Ishikawa (cell line): ENCODE data around the gene ZCCHC24.

Experiments
- CEBPB ChIP-seq: IDR thresholded peaks from 2 replicates; pipeline ENCODE4 v1.6.1; 2012
- CREB1 ChIP-seq: IDR thresholded peaks from 2 replicates; pipeline ENCODE4 v1.6.1; 2012; ENCODE audit warnings: low read depth
- EP300 ChIP-seq: IDR thresholded peaks from 2 replicates; pipeline ENCODE4 v1.6.1; 2012; ENCODE audit warnings: borderline replicate concordance
- MAX ChIP-seq: IDR thresholded peaks from 2 replicates; pipeline ENCODE4 v1.6.1; 2012
- RAD21 ChIP-seq: IDR thresholded peaks from 2 replicates; pipeline ENCODE4 v1.6.1; 2012; ENCODE audit warnings: low read depth
- REST ChIP-seq: IDR thresholded peaks from 2 replicates; pipeline ENCODE4 v1.6.1; 2012; ENCODE audit warnings: low read depth, mild to moderate bottlenecking
- TEAD4 ChIP-seq: IDR thresholded peaks from 2 replicates; pipeline ENCODE4 v1.6.1; 2012
- YY1 ChIP-seq: IDR thresholded peaks from 2 replicates; pipeline ENCODE4 v1.6.1; 2012; ENCODE audit warnings: low read depth

DNA sequence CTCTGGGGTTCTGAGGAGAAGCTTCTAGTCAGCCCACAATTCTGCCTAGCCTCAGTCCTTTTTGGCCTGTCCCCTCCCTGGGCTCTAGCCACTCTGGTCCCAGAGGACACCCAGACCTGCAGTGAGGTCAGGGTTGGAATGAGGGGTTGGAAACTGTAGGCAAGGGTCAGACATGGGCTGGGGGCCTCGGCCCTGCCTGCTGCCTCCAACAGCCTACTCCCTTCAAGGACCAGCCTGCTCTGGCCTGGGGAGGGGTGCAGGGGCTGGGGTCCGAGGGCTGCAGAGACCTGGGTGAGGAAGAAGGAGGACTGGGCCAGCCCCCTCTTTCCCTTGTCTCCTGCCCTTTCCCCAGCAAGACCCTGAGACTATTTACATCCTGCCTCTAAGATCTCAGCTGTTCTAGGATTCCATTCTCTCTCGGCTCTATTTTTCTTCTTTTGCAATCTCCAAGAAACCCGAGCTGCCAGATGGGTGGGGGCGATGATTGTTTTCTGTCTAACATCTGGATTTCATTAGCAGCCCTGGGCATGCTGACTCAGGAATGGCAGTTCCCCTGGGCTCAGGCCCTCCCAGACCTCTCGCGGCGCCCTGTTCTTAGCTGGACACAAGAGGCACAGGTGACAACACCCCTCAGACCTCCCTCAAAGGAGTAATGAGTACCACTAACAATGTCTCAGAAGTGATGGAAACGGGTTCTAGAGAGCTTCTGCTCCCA is 23.1 kb downstream of the ZCCHC24 start:
- TF ChIP-seq TEAD4 (no peak), EP300 (no peak), YY1 (no peak), REST (no peak), CREB1 (no peak), RAD21 (no peak), MAX (no peak), CEBPB (no peak)
